ENCODE data around the gene LMNA.

Gene LMNA

GRCh38 chr1:156074661-156075060 lies 39.9 kb upstream of the LMNA start:
- H3K27me3 ChIP-seq (ENCODE audit: insufficient read depth, low read length, poor library complexity), result no peaks in the 10 kb centered on the region
- H2AFZ ChIP-seq (ENCODE audit: low read depth, low read length), result no peak overlapping the region
- ATAC-seq (ENCODE audit: insufficient read depth, low read depth), result no peak
- no peaks in the 10 kb centered on the region for H3K9me3 ChIP-seq (ENCODE audit: insufficient read depth, low read length, severe bottlenecking)
- TF ChIP-seq CTCF (IDR thresholded peaks at IDR 0.05; ENCODE audit: borderline replicate concordance, extremely low read depth, low read length, poor library complexity, severe bottlenecking) (no peak), EZH2 (IDR thresholded peaks at IDR 0.05; ENCODE audit: borderline replicate concordance, low read depth, low read length, severe bottlenecking) (no peak)
- H3K36me3 ChIP-seq (ENCODE audit: insufficient read depth, low read length), result peaks cover 31% of the 10 kb centered on the region
- no peak overlapping the region for H3K9ac ChIP-seq (ENCODE audit: low read depth, low read length)
- H3K4me1 ChIP-seq (ENCODE audit: insufficient read depth, low read length), result 0 out of 2 replicates have a peak, but pooled peaks cover 3% of the 10 kb centered on the region
- H4K20me1 ChIP-seq (ENCODE audit: insufficient read depth, low read length), result peaks cover 8% of the 10 kb centered on the region; the same call in 1 of the 2 replicates
- no peak for DNase-seq
- no peaks in the 10 kb centered on the region for H3K79me2 ChIP-seq (ENCODE audit: insufficient read depth, low read length)
- no peak overlapping the region for H3K4me3 ChIP-seq (ENCODE audit: low read depth in 1 of 2, low read length in 2 of 2)
- H3K27ac ChIP-seq (ENCODE audit: low read length), result no peak overlapping the region
- H3K4me2 ChIP-seq (ENCODE audit: insufficient read depth, low read length), result no peak overlapping the region

DNA sequence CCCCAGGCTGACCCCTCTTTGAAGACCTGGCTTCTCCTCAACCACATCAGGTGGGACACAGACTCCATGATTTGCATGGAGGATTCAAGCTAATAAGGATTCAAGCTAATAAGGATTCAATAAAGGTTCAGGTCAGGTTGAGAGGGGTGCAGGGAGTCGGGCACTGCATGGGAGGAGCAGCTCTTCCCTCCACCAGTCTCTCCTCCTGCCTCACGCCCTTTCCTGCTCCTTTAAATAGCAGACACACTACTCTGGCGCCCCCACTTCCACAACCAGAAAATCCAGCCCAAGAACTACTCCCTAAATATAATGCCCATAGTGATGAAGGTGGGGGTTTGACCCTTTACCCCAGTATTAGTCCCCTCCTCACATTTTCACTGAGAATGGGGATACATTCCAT lies 39.3 kb upstream of the LMNA start:
- Histone ChIP-seq H3K27me3 (ENCODE audit: insufficient read depth, low read length, poor library complexity) (no peaks in the 10 kb centered on the region), H3K4me2 (ENCODE audit: insufficient read depth, low read length) (no peak overlapping the region), H3K4me1 (ENCODE audit: insufficient read depth, low read length) (peaks cover 8% of the 10 kb centered on the region; the same call in 1 of the 2 replicates), H3K9ac (ENCODE audit: low read depth, low read length) (no peak overlapping the region), H4K20me1 (ENCODE audit: insufficient read depth, low read length) (peaks cover 8% of the 10 kb centered on the region; the same call in 1 of the 2 replicates), H3K9me3 (ENCODE audit: insufficient read depth, low read length, severe bottlenecking) (no peaks in the 10 kb centered on the region), H3K79me2 (ENCODE audit: insufficient read depth, low read length) (no peaks in the 10 kb centered on the region; the same call in 1 of the 2 replicates), H2AFZ (ENCODE audit: low read depth, low read length) (no peak overlapping the region), H3K4me3 (ENCODE audit: low read depth in 1 of 2, low read length in 2 of 2) (no peak overlapping the region), H3K36me3 (ENCODE audit: insufficient read depth, low read length) (peaks cover 31% of the 10 kb centered on the region), H3K27ac (ENCODE audit: low read length) (no peak overlapping the region)
- ATAC-seq (ENCODE audit: insufficient read depth, low read depth), result no peak
- TF ChIP-seq CTCF (IDR thresholded peaks at IDR 0.05; ENCODE audit: borderline replicate concordance, extremely low read depth, low read length, poor library complexity, severe bottlenecking) (no peak), EZH2 (IDR thresholded peaks at IDR 0.05; ENCODE audit: borderline replicate concordance, low read depth, low read length, severe bottlenecking) (no peak)
- no peak for DNase-seq

GRCh38 chr1:156075775-156076204 lies 38.7 kb upstream of the LMNA start:
- H3K36me3 ChIP-seq (ENCODE audit: insufficient read depth, low read length), result peaks cover 31% of the 10 kb centered on the region
- ATAC-seq (ENCODE audit: insufficient read depth, low read depth), result no peak

More at GRCh38 chr1:156075775-156076204, 38.7 kb upstream of the LMNA start:
- DNase-seq, result no peak
- Histone ChIP-seq H3K79me2 (ENCODE audit: insufficient read depth, low read length) (no peaks in the 10 kb centered on the region; the same call in 1 of the 2 replicates), H3K27ac (ENCODE audit: low read length) (no peak overlapping the region), H3K9me3 (ENCODE audit: insufficient read depth, low read length, severe bottlenecking) (no peaks in the 10 kb centered on the region), H4K20me1 (ENCODE audit: insufficient read depth, low read length) (peaks cover 8% of the 10 kb centered on the region; the same call in 1 of the 2 replicates), H3K4me3 (ENCODE audit: low read depth in 1 of 2, low read length in 2 of 2) (no peak overlapping the region), H3K9ac (ENCODE audit: low read depth, low read length) (no peak overlapping the region), H3K4me2 (ENCODE audit: insufficient read depth, low read length) (no peak overlapping the region), H3K4me1 (ENCODE audit: insufficient read depth, low read length) (peaks cover 14% of the 10 kb centered on the region), H2AFZ (ENCODE audit: low read depth, low read length) (no peak overlapping the region), H3K27me3 (ENCODE audit: insufficient read depth, low read length, poor library complexity) (no peaks in the 10 kb centered on the region)
- TF ChIP-seq CTCF (IDR thresholded peaks at IDR 0.05; ENCODE audit: borderline replicate concordance, extremely low read depth, low read length, poor library complexity, severe bottlenecking) (no peak), EZH2 (IDR thresholded peaks at IDR 0.05; ENCODE audit: borderline replicate concordance, low read depth, low read length, severe bottlenecking) (no peak)

Measured in DND-41 (cell line).